ENCODE measurements around the gene ECE1.
"Not testable (repeated sequence)": the region's sequence is repeated elsewhere in the genome, so short reads cannot be mapped to it uniquely, and the experiment has no call there.

The ECE1 gene

GRCh38 chr1:21201650-21202049, 88.6 kb downstream of the ECE1 start:
- no peaks in the 10 kb centered on the region for H3K4me1 ChIP-seq (ENCODE audit: control insufficient read depth, insufficient read depth, low read length)
- no peaks in the 10 kb centered on the region for H3K9me3 ChIP-seq (ENCODE audit: control insufficient read depth, low read length)
- H3K36me3 ChIP-seq (ENCODE audit: control insufficient read depth, insufficient read depth, low read length) = no peaks in the 10 kb centered on the region
- no peak overlapping the region for H3K4me3 ChIP-seq (ENCODE audit: low read length)
- H3K9ac ChIP-seq (ENCODE audit: low read length) = no peak overlapping the region
- H3K27me3 ChIP-seq (ENCODE audit: control insufficient read depth, insufficient read depth, low read length) = no peaks in the 10 kb centered on the region

GRCh38 chr1:21201238-21201637, 89.0 kb downstream of the ECE1 start:
- not testable (repeated sequence) for H3K27me3 ChIP-seq (ENCODE audit: control insufficient read depth, insufficient read depth, low read length); H3K36me3 ChIP-seq (ENCODE audit: control insufficient read depth, insufficient read depth, low read length); H3K9ac ChIP-seq (ENCODE audit: low read length); H3K4me3 ChIP-seq (ENCODE audit: low read length); H3K9me3 ChIP-seq (ENCODE audit: control insufficient read depth, low read length); H3K4me1 ChIP-seq (ENCODE audit: control insufficient read depth, insufficient read depth, low read length)

- H3K36me3 ChIP-seq (ENCODE audit: control insufficient read depth, insufficient read depth, low read length) = no peaks in the 10 kb centered on the region
- H3K4me1 ChIP-seq (ENCODE audit: control insufficient read depth, insufficient read depth, low read length) = no peaks in the 10 kb centered on the region
- no peaks in the 10 kb centered on the region for H3K9me3 ChIP-seq (ENCODE audit: control insufficient read depth, low read length)
- no peak overlapping the region for H3K4me3 ChIP-seq (ENCODE audit: low read length)
- H3K27me3 ChIP-seq (ENCODE audit: control insufficient read depth, insufficient read depth, low read length) = no peaks in the 10 kb centered on the region
- no peak overlapping the region for H3K9ac ChIP-seq (ENCODE audit: low read length)
Observed at GRCh38 chr1:21200767-21201166, 89.5 kb downstream of the ECE1 start.

- Histone ChIP-seq H3K9me3 (ENCODE audit: control insufficient read depth, low read length) (no peaks in the 10 kb centered on the region), H3K4me1 (ENCODE audit: control insufficient read depth, insufficient read depth, low read length) (peaks cover 8% of the 10 kb centered on the region), H3K36me3 (ENCODE audit: control insufficient read depth, insufficient read depth, low read length) (no peaks in the 10 kb centered on the region), H3K9ac (ENCODE audit: low read length) (no peak overlapping the region), H3K27me3 (ENCODE audit: control insufficient read depth, insufficient read depth, low read length) (no peaks in the 10 kb centered on the region), H3K4me3 (ENCODE audit: low read length) (no peak overlapping the region)
Observed at GRCh38 chr1:21198929-21199328, 91.3 kb downstream of the ECE1 start.

- H3K9ac ChIP-seq (ENCODE audit: low read length) = no peak overlapping the region
Observed at GRCh38 chr1:21192871-21193270, 97.4 kb downstream of the ECE1 start.

GRCh38 chr1:21192284-21192683, 98.0 kb downstream of the ECE1 start:
- Histone ChIP-seq H3K4me3 (ENCODE audit: low read length) (no peak overlapping the region), H3K4me1 (ENCODE audit: control insufficient read depth, insufficient read depth, low read length) (peaks cover 41% of the 10 kb centered on the region), H3K9me3 (ENCODE audit: control insufficient read depth, low read length) (no peaks in the 10 kb centered on the region), H3K36me3 (ENCODE audit: control insufficient read depth, insufficient read depth, low read length) (no peaks in the 10 kb centered on the region), H3K9ac (ENCODE audit: low read length) (no peak overlapping the region), H3K27me3 (ENCODE audit: control insufficient read depth, insufficient read depth, low read length) (no peaks in the 10 kb centered on the region)

More at GRCh38 chr1:21192871-21193270, 97.4 kb downstream of the ECE1 start:
- peaks cover 41% of the 10 kb centered on the region for H3K4me1 ChIP-seq (ENCODE audit: control insufficient read depth, insufficient read depth, low read length)
- no peaks in the 10 kb centered on the region for H3K27me3 ChIP-seq (ENCODE audit: control insufficient read depth, insufficient read depth, low read length)
- H3K9me3 ChIP-seq (ENCODE audit: control insufficient read depth, low read length) = no peaks in the 10 kb centered on the region
- H3K36me3 ChIP-seq (ENCODE audit: control insufficient read depth, insufficient read depth, low read length) = no peaks in the 10 kb centered on the region
- no peak overlapping the region for H3K4me3 ChIP-seq (ENCODE audit: low read length)

- not testable (repeated sequence) for H3K4me3 ChIP-seq (ENCODE audit: low read length); H3K27me3 ChIP-seq (ENCODE audit: control insufficient read depth, insufficient read depth, low read length); H3K9ac ChIP-seq (ENCODE audit: low read length); H3K36me3 ChIP-seq (ENCODE audit: control insufficient read depth, insufficient read depth, low read length); H3K9me3 ChIP-seq (ENCODE audit: control insufficient read depth, low read length)
- peaks cover 41% of the 10 kb centered on the region for H3K4me1 ChIP-seq (ENCODE audit: control insufficient read depth, insufficient read depth, low read length)
Observed at GRCh38 chr1:21190771-21191170, 99.5 kb downstream of the ECE1 start.

- Histone ChIP-seq H3K4me1 (ENCODE audit: control insufficient read depth, insufficient read depth, low read length) (peaks cover 35% of the 10 kb centered on the region), H3K9ac (ENCODE audit: low read length) (no peak overlapping the region), H3K9me3 (ENCODE audit: control insufficient read depth, low read length) (no peaks in the 10 kb centered on the region), H3K27me3 (ENCODE audit: control insufficient read depth, insufficient read depth, low read length) (no peaks in the 10 kb centered on the region), H3K4me3 (ENCODE audit: low read length) (no peak overlapping the region), H3K36me3 (ENCODE audit: control insufficient read depth, insufficient read depth, low read length) (no peaks in the 10 kb centered on the region)
Observed at GRCh38 chr1:21189906-21190500, 100.3 kb downstream of the ECE1 start.

- Histone ChIP-seq H3K4me1 (ENCODE audit: control insufficient read depth, insufficient read depth, low read length) (peaks cover 32% of the 10 kb centered on the region), H3K9ac (ENCODE audit: low read length) (no peak overlapping the region), H3K27me3 (ENCODE audit: control insufficient read depth, insufficient read depth, low read length) (no peaks in the 10 kb centered on the region), H3K9me3 (ENCODE audit: control insufficient read depth, low read length) (no peaks in the 10 kb centered on the region), H3K36me3 (ENCODE audit: control insufficient read depth, insufficient read depth, low read length) (no peaks in the 10 kb centered on the region), H3K4me3 (ENCODE audit: low read length) (no peak overlapping the region)
Observed at GRCh38 chr1:21189421-21189820, 100.8 kb downstream of the ECE1 start.

GRCh38 chr1:21188235-21188634, 102.0 kb downstream of the ECE1 start:
- H3K27me3 ChIP-seq (ENCODE audit: control insufficient read depth, insufficient read depth, low read length) = no peaks in the 10 kb centered on the region
- H3K4me1 ChIP-seq (ENCODE audit: control insufficient read depth, insufficient read depth, low read length) = peaks cover 32% of the 10 kb centered on the region
- H3K9ac ChIP-seq (ENCODE audit: low read length) = no peak overlapping the region
- H3K9me3 ChIP-seq (ENCODE audit: control insufficient read depth, low read length) = no peaks in the 10 kb centered on the region
- H3K4me3 ChIP-seq (ENCODE audit: low read length) = no peak overlapping the region
- H3K36me3 ChIP-seq (ENCODE audit: control insufficient read depth, insufficient read depth, low read length) = no peaks in the 10 kb centered on the region

- peaks cover 10% of the 10 kb centered on the region for H3K4me1 ChIP-seq (ENCODE audit: control insufficient read depth, insufficient read depth, low read length)
- no peaks in the 10 kb centered on the region for H3K27me3 ChIP-seq (ENCODE audit: control insufficient read depth, insufficient read depth, low read length)
- H3K36me3 ChIP-seq (ENCODE audit: control insufficient read depth, insufficient read depth, low read length) = no peaks in the 10 kb centered on the region
- no peaks in the 10 kb centered on the region for H3K9me3 ChIP-seq (ENCODE audit: control insufficient read depth, low read length)
- H3K9ac ChIP-seq (ENCODE audit: low read length) = no peak overlapping the region
- no peak overlapping the region for H3K4me3 ChIP-seq (ENCODE audit: low read length)
Observed at GRCh38 chr1:21185221-21185731, 105.0 kb downstream of the ECE1 start.

- Histone ChIP-seq H3K36me3 (ENCODE audit: control insufficient read depth, insufficient read depth, low read length) (no peaks in the 10 kb centered on the region), H3K9me3 (ENCODE audit: control insufficient read depth, low read length) (no peaks in the 10 kb centered on the region), H3K4me1 (ENCODE audit: control insufficient read depth, insufficient read depth, low read length) (no peaks in the 10 kb centered on the region), H3K27me3 (ENCODE audit: control insufficient read depth, insufficient read depth, low read length) (no peaks in the 10 kb centered on the region), H3K4me3 (ENCODE audit: low read length) (no peak overlapping the region), H3K9ac (ENCODE audit: low read length) (no peak overlapping the region)
Observed at GRCh38 chr1:21184276-21184675, 106.0 kb downstream of the ECE1 start.

Data from mucosa of stomach (tissue), 1 donor.